GM12891 (cell line): ENCODE measurements around the gene RASA3.
A peak's percentile ranks its signal among the peaks of the same experiment; 100 is the strongest.
"Not testable (repeated sequence)": the region's sequence is repeated elsewhere in the genome, so short reads cannot be mapped to it uniquely, and the experiment has no call there.

Experiments
- DNase-seq: peaks from one replicate; pipeline ENCODE4 v3.0.0; 2011; ENCODE audit warnings: low spot score; ENCODE audit not compliant: insufficient read length
- FAIRE-seq: peaks from 2 replicates; lab custom pipeline; 2011; peaks lifted over from hg19 to GRCh38; lab: Jason Lieb, UNC
- PAX5 ChIP-seq: IDR thresholded peaks from 2 replicates; pipeline ENCODE4 v1.6.1; 2011; ENCODE audit warnings: low read length, moderate library complexity, mild to moderate bottlenecking; ENCODE audit not compliant: insufficient read depth, severe bottlenecking
- POLR2A ChIP-seq: IDR thresholded peaks from 2 replicates; pipeline ENCODE4 v1.6.1; 2011; ENCODE audit warnings: low read depth, low read length, control low read depth
- POLR2AphosphoS5 ChIP-seq: IDR thresholded peaks from 2 replicates; pipeline ENCODE4 v1.6.1; 2011; ENCODE audit warnings: low read depth, low read length, control low read depth
- POU2F2 ChIP-seq: IDR thresholded peaks from 2 replicates; pipeline ENCODE4 v1.6.1; 2011; ENCODE audit warnings: low read depth, mild to moderate bottlenecking, control low read depth, low read length, moderate library complexity
- SPI1 ChIP-seq: IDR thresholded peaks from 2 replicates; pipeline ENCODE4 v1.6.1; 2011; ENCODE audit warnings: low read depth, low read length, control low read depth
- TAF1 ChIP-seq: IDR thresholded peaks from 2 replicates; pipeline ENCODE4 v1.6.1; 2011; ENCODE audit warnings: low read depth, low read length, control low read depth

Gene RASA3

GRCh38 chr13:114131583-114132418, 622 bp downstream of the RASA3 start:
- FAIRE-seq (peak; percentile 90), DNase-seq (no peak)
- TF ChIP-seq PAX5 (no peak), POU2F2 (no peak), TAF1 (no peak), POLR2A (no peak), SPI1 (no peak), POLR2AphosphoS5 (no peak)

- DNase-seq (peak; percentile 60), FAIRE-seq (no peak)
- TF ChIP-seq POLR2AphosphoS5 (0 out of 2 replicates have a peak, but pooled peaks have one; percentile 53), SPI1 (peak; percentile 89), TAF1 (peak; percentile 48; the same call in 1 of the 2 replicates), POU2F2 (no peak), POLR2A (no peak), PAX5 (no peak)
Measured at GRCh38 chr13:114130837-114131582, 1.4 kb downstream of the RASA3 start.

- FAIRE-seq (peak; percentile 33), DNase-seq (no peak)
- TF ChIP-seq PAX5 (no peak), POLR2A (no peak), POLR2AphosphoS5 (no peak), SPI1 (no peak), POU2F2 (no peak), TAF1 (no peak)
Measured at GRCh38 chr13:114130131-114130836, 2.1 kb downstream of the RASA3 start.

GRCh38 chr13:114129649-114130062, 2.8 kb downstream of the RASA3 start:
- TF ChIP-seq SPI1 = no peak
- no peak for TF ChIP-seq POU2F2
- no peak for TF ChIP-seq TAF1
- no peak for TF ChIP-seq POLR2A
- TF ChIP-seq POLR2AphosphoS5 = no peak
- no peak for TF ChIP-seq PAX5
- no peak for DNase-seq
- peak; percentile 61 for FAIRE-seq

- peak; percentile 99 for FAIRE-seq
- DNase-seq = peak; percentile 93
- TF ChIP-seq PAX5 = no peak
- no peak; the same call in 1 of the 2 replicates for TF ChIP-seq POLR2AphosphoS5
- TF ChIP-seq TAF1 = peak; percentile 59; the same call in 1 of the 2 replicates
- TF ChIP-seq POU2F2 = no peak
- 0 out of 2 replicates have a peak, but pooled peaks have one; percentile 49 for TF ChIP-seq POLR2A
- TF ChIP-seq SPI1 = peak; percentile 75
Measured at GRCh38 chr13:114128624-114129522, 3.5 kb downstream of the RASA3 start.

- no peak for FAIRE-seq
- TF ChIP-seq TAF1 = no peak
- TF ChIP-seq POLR2AphosphoS5 = no peak
- TF ChIP-seq SPI1 = no peak
- no peak for TF ChIP-seq POU2F2
- DNase-seq = no peak
Measured at GRCh38 chr13:114128348-114128623, 4.1 kb downstream of the RASA3 start.

- TF ChIP-seq POLR2AphosphoS5 (no peak), POLR2A (no peak), POU2F2 (no peak), SPI1 (no peak), PAX5 (no peak), TAF1 (no peak)
- FAIRE-seq (peak; percentile 66), DNase-seq (no peak)
Measured at GRCh38 chr13:114127473-114128347, 4.7 kb downstream of the RASA3 start.

GRCh38 chr13:114126789-114127472, 5.5 kb downstream of the RASA3 start:
- TF ChIP-seq POLR2A (no peak), PAX5 (no peak), POLR2AphosphoS5 (no peak)
- DNase-seq (no peak), FAIRE-seq (peak; percentile 59)

- DNase-seq, FAIRE-seq: not testable (repeated sequence)
Measured at GRCh38 chr13:114126086-114126485, 6.3 kb downstream of the RASA3 start.
